Upper lobe of left lung (tissue), 6 donors: ENCODE data around the gene PLXNA1. TPM values are rescaled to one million over a fixed set of nuclear protein-coding genes. Genes with fewer than 3 reads are reported as not detected.
A peak's percentile ranks its signal among the peaks of the same experiment; 100 is the strongest.

ENCODE experiments used
- ATAC-seq, 2 donors: fragments of 200-7000 bp; cut with Tn5 transposase; one replicate each; pipeline ENCODE4 v1.9.1; 2022; ENCODE audit warnings: mild to moderate bottlenecking in 2 of 2, moderate library complexity in 2 of 2; ENCODE audit not compliant: low FRiP score in 2 of 2
- DNase-seq, 2 donors: peaks; one replicate each; pipeline ENCODE4 v3.0.0-alpha.2; 2019 to 2020
- H3K27ac ChIP-seq, 4 donors: fragments of 200-600 bp; sonication (generic); one replicate each; pipeline ENCODE4 v1.5.1; 2016 to 2019
- H3K27me3 ChIP-seq, 4 donors: fragments of 200-600 bp; sonication (generic); one replicate each; pipeline ENCODE4 v1.5.1; 2017 to 2019
- H3K36me3 ChIP-seq, 4 donors: fragments of 200-600 bp; sonication (generic); one replicate each; pipeline ENCODE4 v1.5.1; 2016 to 2019
- H3K4me1 ChIP-seq, 4 donors: fragments of 200-600 bp; sonication (generic); one replicate each; pipeline ENCODE4 v1.5.1; 2018 to 2019
- H3K4me3 ChIP-seq, 4 donors: fragments of 200-600 bp; sonication (generic); one replicate each; pipeline ENCODE4 v1.5.1; 2017 to 2019; ENCODE audit warnings: mild to moderate bottlenecking in 2 of 4, moderate library complexity in 1 of 4
- H3K9me3 ChIP-seq, 4 donors: fragments of 200-600 bp; sonication (generic); one replicate each; pipeline ENCODE4 v1.5.1; 2018 to 2019
- EP300 ChIP-seq, 4 donors: sonication (generic); formaldehyde crosslinking; IDR thresholded peaks; one replicate each; pipeline ENCODE4 v1.5.1; 2017; ENCODE audit warnings: antibody characterized with exemption in 4 of 4, control low read depth in 2 of 4
- POLR2A ChIP-seq, 4 donors: fragments of 450-650 bp; IDR thresholded peaks; one replicate each; pipeline ENCODE4 v1.5.1; 2016 to 2017; ENCODE audit warnings: antibody characterized with exemption in 4 of 4, mild to moderate bottlenecking in 2 of 4
- POLR2AphosphoS5 ChIP-seq, 2 donors: sonication (generic); formaldehyde crosslinking; IDR thresholded peaks; one replicate each; pipeline ENCODE4 v1.5.1; 2017; ENCODE audit warnings: antibody characterized with exemption in 2 of 2
- WGBS, 2 donors: methylation state at CpG; one replicate each; pipeline ENCODE4 v1.1.5; 2017 to 2018; 5-methylcytosine and 5-hydroxymethylcytosine counted together
- total RNA-seq, 6 donors: library from RNA; depleted of rRNA in 4 of 6; stranded (reverse); fragments of >200 nt in 4 of 6; gene quantifications; one replicate each; pipeline versions ENCODE4 v1.1.0 to v1.2.1, GENCODE V29; 2016 to 2021
- TF ChIP-seq, protein P1 (sequence below), 6 experiments: fragments of 450-650 bp in 4 of 6; fragments of 200-600 bp in 2 of 6; sonication (generic) in 2 of 6; IDR thresholded peaks; one replicate each; pipeline ENCODE4 v1.5.1; 2016 to 2019; ENCODE audit warnings: antibody characterized with exemption in 6 of 6
- donor health status: DM: no; HTN: no; CAD: no; lungs with moderate emphysema.
- donor health status: DM: no; HTN: yes; CAD: no; lungs with severe emphysema.

PLXNA1 gene
- total RNA-seq, 6 donors from 2014 or later = 48.0 to 94.3 (median 73.7) TPM

DNA sequence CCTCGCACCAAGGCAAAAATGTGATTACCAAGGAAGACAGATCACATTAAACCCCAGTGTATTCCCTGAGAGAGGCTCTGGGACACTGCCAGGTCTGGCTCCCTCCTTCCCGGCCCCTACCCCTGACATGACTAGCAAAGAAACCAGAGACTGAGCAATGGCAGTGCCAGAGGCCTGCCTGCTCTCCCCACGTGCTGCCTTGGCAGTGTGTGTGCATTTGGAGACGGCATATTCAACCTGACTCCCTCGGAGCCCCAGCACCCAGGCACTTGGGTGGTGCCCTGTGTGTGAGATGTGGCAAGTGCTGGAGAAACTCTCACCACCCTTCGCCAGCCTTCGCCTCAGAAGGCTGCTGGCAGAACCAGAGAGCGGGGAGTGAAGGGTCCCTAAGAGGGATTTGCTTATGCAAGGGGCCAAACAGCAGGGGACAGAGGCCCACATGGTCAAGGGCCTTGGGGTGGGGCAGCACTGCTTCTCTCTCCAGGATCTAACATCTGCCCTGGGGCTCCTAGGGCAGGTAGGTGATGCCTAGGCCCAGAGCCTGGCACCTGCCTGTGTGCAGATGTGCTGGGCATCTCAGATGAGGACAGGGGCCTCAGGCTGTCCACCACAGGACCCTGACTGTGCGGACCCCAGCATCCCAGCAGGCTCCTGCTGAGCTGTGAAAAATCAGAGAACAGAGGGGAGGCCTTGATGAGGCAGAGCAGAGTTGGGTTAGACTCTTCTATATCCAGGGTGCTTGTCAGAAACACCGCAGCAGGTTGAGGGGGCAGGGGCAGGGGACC, 23.6 kb upstream of the PLXNA1 start:
- H3K27ac ChIP-seq = no peak overlapping the region
- H3K27me3 ChIP-seq = no peaks in the 10 kb centered on the region
- H3K4me1 ChIP-seq = peaks cover 16 to 20% (median 17%) of the 10 kb centered on the region in 4 donors
- H3K4me3 ChIP-seq = no peak overlapping the region
- ATAC-seq (no peak), DNase-seq (no peak)
- 83 to 91% methylated on average over 9 to 10 of the region's 10 CpGs for whole genome bisulfite sequencing, 2 donors
- TF ChIP-seq, protein P1, sequence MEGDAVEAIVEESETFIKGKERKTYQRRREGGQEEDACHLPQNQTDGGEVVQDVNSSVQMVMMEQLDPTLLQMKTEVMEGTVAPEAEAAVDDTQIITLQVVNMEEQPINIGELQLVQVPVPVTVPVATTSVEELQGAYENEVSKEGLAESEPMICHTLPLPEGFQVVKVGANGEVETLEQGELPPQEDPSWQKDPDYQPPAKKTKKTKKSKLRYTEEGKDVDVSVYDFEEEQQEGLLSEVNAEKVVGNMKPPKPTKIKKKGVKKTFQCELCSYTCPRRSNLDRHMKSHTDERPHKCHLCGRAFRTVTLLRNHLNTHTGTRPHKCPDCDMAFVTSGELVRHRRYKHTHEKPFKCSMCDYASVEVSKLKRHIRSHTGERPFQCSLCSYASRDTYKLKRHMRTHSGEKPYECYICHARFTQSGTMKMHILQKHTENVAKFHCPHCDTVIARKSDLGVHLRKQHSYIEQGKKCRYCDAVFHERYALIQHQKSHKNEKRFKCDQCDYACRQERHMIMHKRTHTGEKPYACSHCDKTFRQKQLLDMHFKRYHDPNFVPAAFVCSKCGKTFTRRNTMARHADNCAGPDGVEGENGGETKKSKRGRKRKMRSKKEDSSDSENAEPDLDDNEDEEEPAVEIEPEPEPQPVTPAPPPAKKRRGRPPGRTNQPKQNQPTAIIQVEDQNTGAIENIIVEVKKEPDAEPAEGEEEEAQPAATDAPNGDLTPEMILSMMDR (IDR thresholded peaks at IDR 0.05) = no peak
- TF ChIP-seq POLR2AphosphoS5 (IDR thresholded peaks at IDR 0.05) = no peak
- TF ChIP-seq EP300 (IDR thresholded peaks at IDR 0.05) = no peak
- no peak for TF ChIP-seq POLR2A (IDR thresholded peaks at IDR 0.05)
- H3K9me3 ChIP-seq = no peaks in the 10 kb centered on the region
- H3K36me3 ChIP-seq = no peaks in the 10 kb centered on the region

DNA sequence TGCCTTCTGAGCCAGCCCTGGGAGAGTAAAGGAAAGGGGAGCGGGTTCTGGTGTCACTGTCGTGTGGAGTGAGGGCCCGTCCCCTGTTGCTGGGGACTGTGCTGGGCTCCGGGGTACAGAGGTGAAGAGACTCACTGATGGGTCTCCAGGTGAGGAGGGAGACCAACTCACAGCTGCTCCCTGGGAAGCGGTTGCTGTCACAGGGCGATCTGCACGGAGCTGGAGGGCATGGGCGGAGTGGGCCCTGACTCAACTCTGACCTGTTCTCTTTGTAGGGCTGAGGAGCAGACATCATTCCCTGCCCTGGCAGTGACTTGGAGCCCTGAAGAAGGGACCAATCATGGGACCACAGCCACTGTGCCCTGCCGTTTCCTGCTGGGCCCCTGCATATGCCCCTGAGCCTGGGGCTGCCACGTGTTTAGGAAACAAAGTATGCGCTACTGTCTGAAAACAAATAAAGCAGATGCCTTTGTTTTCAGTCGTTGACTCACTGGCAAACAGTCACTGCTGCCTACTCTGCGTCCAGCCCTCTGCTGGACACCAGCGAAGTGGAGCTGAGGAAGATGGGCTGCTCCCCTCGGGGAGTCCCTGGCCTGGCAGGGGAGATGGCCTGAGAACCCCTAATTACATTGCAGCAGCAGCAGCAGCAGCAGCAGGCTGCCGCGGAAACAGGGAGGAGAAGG, 22.9 kb upstream of the PLXNA1 start:
- peak overlapping the region in 1 of 4 donors; percentile 24 for H3K27ac ChIP-seq
- no peak overlapping the region for H3K4me3 ChIP-seq
- WGBS, 2 donors = 71 to 79% methylated on average over 15 to 17 of the region's 17 CpGs
- H3K27me3 ChIP-seq = no peaks in the 10 kb centered on the region
- H3K9me3 ChIP-seq = no peaks in the 10 kb centered on the region
- ATAC-seq (no peak), DNase-seq (peak in 1 of 2 donors; percentile 46)
- TF ChIP-seq, protein P1 (IDR thresholded peaks at IDR 0.05) = peak in 3 of 6 experiments; percentile 9 to 56 (median 31)
- no peak for TF ChIP-seq POLR2A (IDR thresholded peaks at IDR 0.05)
- peak in 1 of 2 donors; percentile 5 for TF ChIP-seq POLR2AphosphoS5 (IDR thresholded peaks at IDR 0.05)
- TF ChIP-seq EP300 (IDR thresholded peaks at IDR 0.05) = no peak
- H3K4me1 ChIP-seq = peaks cover 16 to 20% (median 17%) of the 10 kb centered on the region in 4 donors
- no peaks in the 10 kb centered on the region for H3K36me3 ChIP-seq

DNA sequence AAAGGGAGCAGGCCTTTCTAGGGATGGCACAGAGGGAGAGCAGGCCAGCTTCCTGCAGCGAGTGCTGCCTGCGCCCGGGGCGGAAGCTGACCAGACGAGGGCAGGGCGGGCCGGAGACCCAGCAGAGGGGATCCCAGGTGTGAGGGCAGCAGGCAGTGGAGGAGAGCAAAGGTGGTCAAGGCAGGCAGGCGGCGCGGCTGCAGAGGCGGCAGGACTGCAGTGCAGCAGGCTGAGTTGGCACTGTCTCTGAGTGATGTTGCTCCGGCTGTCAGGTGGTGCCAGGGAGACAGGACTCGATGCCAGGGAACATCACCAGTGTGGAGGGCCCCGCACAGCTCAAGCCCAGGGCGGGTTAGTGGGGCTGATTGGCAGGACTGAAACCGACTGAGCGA, 22.3 kb upstream of the PLXNA1 start:
- H3K27me3 ChIP-seq = no peaks in the 10 kb centered on the region
- TF ChIP-seq, protein P1 (IDR thresholded peaks at IDR 0.05) = peak in 1 of 6 experiments; percentile 2
- TF ChIP-seq EP300 (IDR thresholded peaks at IDR 0.05) = no peak
- H3K36me3 ChIP-seq = no peaks in the 10 kb centered on the region
- WGBS, 2 donors = 88 to 90% methylated on average over 17 of the region's 17 CpGs
- peak in 1 of 2 donors; percentile 80 for DNase-seq
- H3K27ac ChIP-seq = peak overlapping the region in 2 of 4 donors; percentile 24 to 41
- H3K4me1 ChIP-seq = peaks cover 16 to 20% (median 17%) of the 10 kb centered on the region in 4 donors
- H3K9me3 ChIP-seq = no peaks in the 10 kb centered on the region
- ATAC-seq = no peak
- no peak overlapping the region for H3K4me3 ChIP-seq

DNA sequence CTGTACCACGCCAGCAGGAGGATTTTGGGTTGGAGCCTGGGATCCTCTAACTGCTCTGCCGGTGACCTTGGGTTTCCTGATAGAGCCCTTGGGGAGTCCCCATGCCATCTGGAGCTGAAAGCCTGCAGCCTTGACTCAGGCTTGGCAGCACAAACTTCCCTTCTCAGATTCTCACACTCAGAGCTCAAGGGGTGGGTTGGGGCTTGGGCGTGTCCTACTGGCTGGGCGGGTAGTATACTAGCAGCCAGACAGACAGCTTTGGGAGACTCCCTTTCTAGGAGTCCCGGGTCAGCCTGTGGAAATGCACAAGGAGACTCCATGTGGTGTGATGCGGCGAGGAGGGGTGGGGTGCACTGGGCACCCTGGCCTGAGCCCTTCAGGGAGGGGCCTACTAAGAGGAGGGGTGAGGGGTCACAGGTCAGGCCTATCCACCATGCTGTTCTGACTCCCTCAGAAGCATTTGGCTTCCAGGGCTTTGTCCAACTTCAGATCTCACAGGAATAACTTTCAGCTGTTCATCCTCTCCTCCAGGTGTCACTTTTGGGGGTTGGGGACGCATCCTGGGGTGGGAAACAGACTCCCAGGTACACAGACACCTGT, 21.6 kb upstream of the PLXNA1 start:
- H3K27ac ChIP-seq = peak overlapping the region in 1 of 4 donors; percentile 41
- no peak overlapping the region for H3K4me3 ChIP-seq
- H3K27me3 ChIP-seq = no peaks in the 10 kb centered on the region
- no peaks in the 10 kb centered on the region for H3K9me3 ChIP-seq
- peaks cover 16 to 20% (median 17%) of the 10 kb centered on the region in 4 donors for H3K4me1 ChIP-seq
- TF ChIP-seq POLR2A (IDR thresholded peaks at IDR 0.05) = peak in 1 of 4 donors; percentile 25
- TF ChIP-seq, protein P1 (IDR thresholded peaks at IDR 0.05) = peak in 1 of 6 experiments; percentile 5
- TF ChIP-seq POLR2AphosphoS5 (IDR thresholded peaks at IDR 0.05) = no peak
- no peak for TF ChIP-seq EP300 (IDR thresholded peaks at IDR 0.05)
- ATAC-seq (peak; percentile 76 to 88), DNase-seq (peak; percentile 32 to 73)
- WGBS, 2 donors = 63 to 80% methylated on average over 2 to 6 of the region's 8 CpGs
- no peaks in the 10 kb centered on the region for H3K36me3 ChIP-seq
